ENCODE data around the gene TSR3. TPM values are rescaled to one million over a fixed set of nuclear protein-coding genes. Genes with fewer than 3 reads are reported as not detected.

Gene TSR3
- total and polyA plus RNA-seq, 2 of the 13 experiments (the other 11 are each of a cell fraction or from before 2014, with no cell fraction given): 24.2 to 51.0 TPM

DNA sequence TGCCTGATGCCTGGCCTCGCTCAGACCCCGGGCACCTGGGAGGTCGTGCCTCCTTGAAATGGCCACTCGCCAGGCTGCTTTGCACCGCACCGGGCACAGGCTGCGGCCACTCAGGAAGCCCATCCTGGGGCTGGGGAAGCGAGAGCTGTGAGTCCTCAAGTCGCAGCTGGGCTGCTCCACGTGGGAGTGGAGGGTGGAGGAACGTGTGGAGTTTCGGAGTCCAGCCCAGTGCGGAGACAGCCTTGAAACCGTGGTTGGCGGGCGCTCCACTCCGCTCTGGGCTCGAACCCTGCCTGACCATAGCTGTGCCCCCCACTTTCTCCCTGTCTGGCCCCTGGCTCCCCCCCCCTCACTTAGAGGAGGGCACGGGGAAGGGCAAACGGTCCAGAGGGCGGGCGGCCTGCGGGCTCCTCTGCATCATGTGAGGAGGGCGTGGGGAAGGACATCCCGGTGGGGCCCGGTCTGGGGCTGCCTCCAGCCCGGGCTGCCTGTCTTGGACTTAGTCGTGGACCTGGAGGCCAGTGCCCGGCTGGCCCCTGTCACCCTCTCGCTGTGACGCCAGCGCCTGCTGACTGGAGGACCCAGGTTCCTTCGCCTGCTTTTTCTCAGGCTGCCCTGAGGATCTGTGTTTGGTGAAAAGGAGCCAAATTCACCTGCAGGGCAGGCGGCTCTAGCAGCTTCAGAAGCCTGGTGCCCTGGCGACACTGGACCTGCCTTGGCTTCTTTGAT is 39.8 kb downstream of the TSR3 start (continued):
- TF ChIP-seq ZNF264 (CRISPR knock-in tag; IDR thresholded peaks at IDR 0.05): no peak
- TF ChIP-seq, protein P1, sequence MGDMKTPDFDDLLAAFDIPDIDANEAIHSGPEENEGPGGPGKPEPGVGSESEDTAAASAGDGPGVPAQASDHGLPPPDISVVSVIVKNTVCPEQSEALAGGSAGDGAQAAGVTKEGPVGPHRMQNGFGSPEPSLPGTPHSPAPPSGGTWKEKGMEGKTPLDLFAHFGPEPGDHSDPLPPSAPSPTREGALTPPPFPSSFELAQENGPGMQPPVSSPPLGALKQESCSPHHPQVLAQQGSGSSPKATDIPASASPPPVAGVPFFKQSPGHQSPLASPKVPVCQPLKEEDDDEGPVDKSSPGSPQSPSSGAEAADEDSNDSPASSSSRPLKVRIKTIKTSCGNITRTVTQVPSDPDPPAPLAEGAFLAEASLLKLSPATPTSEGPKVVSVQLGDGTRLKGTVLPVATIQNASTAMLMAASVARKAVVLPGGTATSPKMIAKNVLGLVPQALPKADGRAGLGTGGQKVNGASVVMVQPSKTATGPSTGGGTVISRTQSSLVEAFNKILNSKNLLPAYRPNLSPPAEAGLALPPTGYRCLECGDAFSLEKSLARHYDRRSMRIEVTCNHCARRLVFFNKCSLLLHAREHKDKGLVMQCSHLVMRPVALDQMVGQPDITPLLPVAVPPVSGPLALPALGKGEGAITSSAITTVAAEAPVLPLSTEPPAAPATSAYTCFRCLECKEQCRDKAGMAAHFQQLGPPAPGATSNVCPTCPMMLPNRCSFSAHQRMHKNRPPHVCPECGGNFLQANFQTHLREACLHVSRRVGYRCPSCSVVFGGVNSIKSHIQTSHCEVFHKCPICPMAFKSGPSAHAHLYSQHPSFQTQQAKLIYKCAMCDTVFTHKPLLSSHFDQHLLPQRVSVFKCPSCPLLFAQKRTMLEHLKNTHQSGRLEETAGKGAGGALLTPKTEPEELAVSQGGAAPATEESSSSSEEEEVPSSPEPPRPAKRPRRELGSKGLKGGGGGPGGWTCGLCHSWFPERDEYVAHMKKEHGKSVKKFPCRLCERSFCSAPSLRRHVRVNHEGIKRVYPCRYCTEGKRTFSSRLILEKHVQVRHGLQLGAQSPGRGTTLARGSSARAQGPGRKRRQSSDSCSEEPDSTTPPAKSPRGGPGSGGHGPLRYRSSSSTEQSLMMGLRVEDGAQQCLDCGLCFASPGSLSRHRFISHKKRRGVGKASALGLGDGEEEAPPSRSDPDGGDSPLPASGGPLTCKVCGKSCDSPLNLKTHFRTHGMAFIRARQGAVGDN (CRISPR knock-in tag; IDR thresholded peaks at IDR 0.05): peak; percentile 43; the same call in 1 of the 2 replicates
- 0 out of 2 replicates have a peak, but pooled peaks have one; percentile 21 for TF ChIP-seq HNRNPL (IDR thresholded peaks at IDR 0.05; ENCODE audit: low read depth, low read length)
- no peak for TF ChIP-seq ZNF263 (CRISPR knock-in tag; IDR thresholded peaks at IDR 0.05)
- TF ChIP-seq ZNF616 (CRISPR knock-in tag; IDR thresholded peaks at IDR 0.05; ENCODE audit: low read depth): no peak
- TF ChIP-seq AGO2 (optimal IDR thresholded peaks at IDR 0.05; ENCODE audit: low read depth, low read length): peak; percentile 82
- TF ChIP-seq SMAD3 (CRISPR knock-in tag; IDR thresholded peaks at IDR 0.05): no peak
- TF ChIP-seq ZNF382 (CRISPR knock-in tag; IDR thresholded peaks at IDR 0.05; ENCODE audit: borderline replicate concordance): no peak
- TF ChIP-seq ZNF749 (CRISPR knock-in tag; IDR thresholded peaks at IDR 0.05; ENCODE audit: borderline replicate concordance): no peak
- TF ChIP-seq, protein P2, sequence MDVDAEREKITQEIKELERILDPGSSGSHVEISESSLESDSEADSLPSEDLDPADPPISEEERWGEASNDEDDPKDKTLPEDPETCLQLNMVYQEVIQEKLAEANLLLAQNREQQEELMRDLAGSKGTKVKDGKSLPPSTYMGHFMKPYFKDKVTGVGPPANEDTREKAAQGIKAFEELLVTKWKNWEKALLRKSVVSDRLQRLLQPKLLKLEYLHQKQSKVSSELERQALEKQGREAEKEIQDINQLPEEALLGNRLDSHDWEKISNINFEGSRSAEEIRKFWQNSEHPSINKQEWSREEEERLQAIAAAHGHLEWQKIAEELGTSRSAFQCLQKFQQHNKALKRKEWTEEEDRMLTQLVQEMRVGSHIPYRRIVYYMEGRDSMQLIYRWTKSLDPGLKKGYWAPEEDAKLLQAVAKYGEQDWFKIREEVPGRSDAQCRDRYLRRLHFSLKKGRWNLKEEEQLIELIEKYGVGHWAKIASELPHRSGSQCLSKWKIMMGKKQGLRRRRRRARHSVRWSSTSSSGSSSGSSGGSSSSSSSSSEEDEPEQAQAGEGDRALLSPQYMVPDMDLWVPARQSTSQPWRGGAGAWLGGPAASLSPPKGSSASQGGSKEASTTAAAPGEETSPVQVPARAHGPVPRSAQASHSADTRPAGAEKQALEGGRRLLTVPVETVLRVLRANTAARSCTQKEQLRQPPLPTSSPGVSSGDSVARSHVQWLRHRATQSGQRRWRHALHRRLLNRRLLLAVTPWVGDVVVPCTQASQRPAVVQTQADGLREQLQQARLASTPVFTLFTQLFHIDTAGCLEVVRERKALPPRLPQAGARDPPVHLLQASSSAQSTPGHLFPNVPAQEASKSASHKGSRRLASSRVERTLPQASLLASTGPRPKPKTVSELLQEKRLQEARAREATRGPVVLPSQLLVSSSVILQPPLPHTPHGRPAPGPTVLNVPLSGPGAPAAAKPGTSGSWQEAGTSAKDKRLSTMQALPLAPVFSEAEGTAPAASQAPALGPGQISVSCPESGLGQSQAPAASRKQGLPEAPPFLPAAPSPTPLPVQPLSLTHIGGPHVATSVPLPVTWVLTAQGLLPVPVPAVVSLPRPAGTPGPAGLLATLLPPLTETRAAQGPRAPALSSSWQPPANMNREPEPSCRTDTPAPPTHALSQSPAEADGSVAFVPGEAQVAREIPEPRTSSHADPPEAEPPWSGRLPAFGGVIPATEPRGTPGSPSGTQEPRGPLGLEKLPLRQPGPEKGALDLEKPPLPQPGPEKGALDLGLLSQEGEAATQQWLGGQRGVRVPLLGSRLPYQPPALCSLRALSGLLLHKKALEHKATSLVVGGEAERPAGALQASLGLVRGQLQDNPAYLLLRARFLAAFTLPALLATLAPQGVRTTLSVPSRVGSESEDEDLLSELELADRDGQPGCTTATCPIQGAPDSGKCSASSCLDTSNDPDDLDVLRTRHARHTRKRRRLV (CRISPR knock-in tag; IDR thresholded peaks at IDR 0.05): no peak
- TF ChIP-seq, protein P3, sequence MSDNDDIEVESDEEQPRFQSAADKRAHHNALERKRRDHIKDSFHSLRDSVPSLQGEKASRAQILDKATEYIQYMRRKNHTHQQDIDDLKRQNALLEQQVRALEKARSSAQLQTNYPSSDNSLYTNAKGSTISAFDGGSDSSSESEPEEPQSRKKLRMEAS (IDR thresholded peaks at IDR 0.05): peak; percentile 42; the same call in 1 of the 2 replicates
- no peak for TF ChIP-seq THAP11 (CRISPR knock-in tag; IDR thresholded peaks at IDR 0.05)
